Nephron (organoid): ENCODE measurements around the gene TAF6L.

ENCODE experiments used
- H3K27ac Mint-ChIP-seq, 3 experiments: 2 replicates each; pipeline ENCODE4 v1.8.0; 2020; ENCODE audit warnings: mixed read lengths in 3 of 3, mild to moderate bottlenecking in 2 of 3, moderate library complexity in 1 of 3
- H3K27me3 Mint-ChIP-seq: 2 replicates; pipeline ENCODE4 v1.8.0; 2021; ENCODE audit warnings: low read depth, mild to moderate bottlenecking, moderate library complexity, mixed read lengths
- H3K36me3 Mint-ChIP-seq: 2 replicates; pipeline ENCODE4 v1.8.0; 2020; ENCODE audit warnings: low read depth, mixed read lengths
- H3K4me1 Mint-ChIP-seq: 2 replicates; pipeline ENCODE4 v1.8.0; 2020; ENCODE audit warnings: mixed read lengths
- H3K4me3 Mint-ChIP-seq, 3 experiments: 2 replicates each; pipeline ENCODE4 v1.8.0; 2020; ENCODE audit warnings: mild to moderate bottlenecking in 3 of 3, mixed read lengths in 3 of 3, moderate library complexity in 2 of 3
- H3K9me3 Mint-ChIP-seq: 2 replicates; pipeline ENCODE4 v1.8.0; 2020; ENCODE audit warnings: mixed read lengths
- TF ChIP-seq, protein P1 (sequence below), 3 experiments: fragments of 200-600 bp; sonication (generic); IDR thresholded peaks; one replicate each; pipeline ENCODE4 v1.5.0; 2021; ENCODE audit warnings: antibody characterized with exemption in 3 of 3; ENCODE audit not compliant: unreplicated experiment in 3 of 3

Gene TAF6L

GRCh38 chr11:62794201-62794775, 23.1 kb downstream of the TAF6L start:
- H3K4me1 Mint-ChIP-seq: peaks cover 24% of the 10 kb centered on the region
- peak overlapping the region; percentile 18 to 45 (median 35) for H3K4me3 Mint-ChIP-seq
- H3K27me3 Mint-ChIP-seq: no peaks in the 10 kb centered on the region
- TF ChIP-seq, protein P1, sequence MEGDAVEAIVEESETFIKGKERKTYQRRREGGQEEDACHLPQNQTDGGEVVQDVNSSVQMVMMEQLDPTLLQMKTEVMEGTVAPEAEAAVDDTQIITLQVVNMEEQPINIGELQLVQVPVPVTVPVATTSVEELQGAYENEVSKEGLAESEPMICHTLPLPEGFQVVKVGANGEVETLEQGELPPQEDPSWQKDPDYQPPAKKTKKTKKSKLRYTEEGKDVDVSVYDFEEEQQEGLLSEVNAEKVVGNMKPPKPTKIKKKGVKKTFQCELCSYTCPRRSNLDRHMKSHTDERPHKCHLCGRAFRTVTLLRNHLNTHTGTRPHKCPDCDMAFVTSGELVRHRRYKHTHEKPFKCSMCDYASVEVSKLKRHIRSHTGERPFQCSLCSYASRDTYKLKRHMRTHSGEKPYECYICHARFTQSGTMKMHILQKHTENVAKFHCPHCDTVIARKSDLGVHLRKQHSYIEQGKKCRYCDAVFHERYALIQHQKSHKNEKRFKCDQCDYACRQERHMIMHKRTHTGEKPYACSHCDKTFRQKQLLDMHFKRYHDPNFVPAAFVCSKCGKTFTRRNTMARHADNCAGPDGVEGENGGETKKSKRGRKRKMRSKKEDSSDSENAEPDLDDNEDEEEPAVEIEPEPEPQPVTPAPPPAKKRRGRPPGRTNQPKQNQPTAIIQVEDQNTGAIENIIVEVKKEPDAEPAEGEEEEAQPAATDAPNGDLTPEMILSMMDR (IDR thresholded peaks at IDR 0.05; ENCODE audit: unreplicated experiment in 3 of 3): no peak
- peak overlapping the region in 1 of 3 experiments; percentile 45 for H3K27ac Mint-ChIP-seq
- peaks cover 70% of the 10 kb centered on the region for H3K36me3 Mint-ChIP-seq
- no peaks in the 10 kb centered on the region for H3K9me3 Mint-ChIP-seq

DNA sequence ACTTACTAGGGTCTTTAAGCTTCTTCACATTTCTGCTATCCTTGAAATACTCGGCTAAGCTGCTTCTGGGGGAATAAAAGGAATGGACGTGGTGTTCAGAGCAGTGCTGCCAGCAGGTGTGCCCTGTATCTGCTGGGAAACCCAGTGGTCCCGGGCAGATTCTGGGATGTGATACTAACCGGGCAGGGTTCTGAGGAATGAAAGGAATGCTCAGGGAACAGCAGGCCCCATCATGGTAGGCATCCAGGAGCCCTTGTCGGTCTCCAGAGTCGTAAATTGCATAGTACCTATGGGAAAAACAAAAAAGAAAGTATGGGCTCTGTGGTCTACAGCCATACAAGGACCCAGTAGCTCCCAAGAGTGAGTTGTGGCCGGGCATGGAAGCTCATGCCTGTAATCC, 25.1 kb downstream of the TAF6L start:
- Mint-ChIP-seq H3K27me3 (no peaks in the 10 kb centered on the region), H3K9me3 (no peaks in the 10 kb centered on the region), H3K4me1 (peaks cover 5% of the 10 kb centered on the region), H3K4me3 (no peak overlapping the region), H3K36me3 (peaks cover 74% of the 10 kb centered on the region), H3K27ac (no peak overlapping the region)
- TF ChIP-seq, protein P1 (IDR thresholded peaks at IDR 0.05; ENCODE audit: unreplicated experiment in 3 of 3): no peak

- TF ChIP-seq, protein P1 (IDR thresholded peaks at IDR 0.05; ENCODE audit: unreplicated experiment in 3 of 3): no peak
- Mint-ChIP-seq H3K4me1 (peaks cover 12% of the 10 kb centered on the region), H3K36me3 (peaks cover 82% of the 10 kb centered on the region), H3K9me3 (no peaks in the 10 kb centered on the region), H3K27me3 (no peaks in the 10 kb centered on the region), H3K4me3 (peak overlapping the region in 1 of 3 experiments; percentile 22), H3K27ac (no peak overlapping the region)
Observed at GRCh38 chr11:62799486-62799885, 28.3 kb downstream of the TAF6L start.

DNA sequence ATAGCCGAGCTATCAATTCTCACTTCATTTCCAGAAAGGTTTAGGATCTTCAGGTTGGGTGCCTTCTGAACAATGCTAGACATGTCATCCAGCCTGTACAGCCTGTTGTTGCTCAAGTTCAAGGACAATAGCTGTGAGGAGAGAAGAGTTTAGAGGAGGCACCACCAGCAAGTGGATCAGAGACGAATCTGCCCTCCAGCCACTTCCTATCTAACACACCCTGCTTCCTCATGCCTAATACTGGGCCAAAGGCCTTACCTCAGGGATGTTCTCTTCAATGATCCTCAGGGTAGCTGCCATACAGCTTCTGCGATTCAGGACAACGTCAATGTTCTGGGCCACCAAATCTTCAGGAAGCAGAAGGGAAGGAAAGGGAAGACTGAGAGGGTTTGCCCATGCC, 29.9 kb downstream of the TAF6L start:
- Mint-ChIP-seq H3K36me3 (peaks cover 67% of the 10 kb centered on the region), H3K4me1 (peaks cover 21% of the 10 kb centered on the region), H3K9me3 (no peaks in the 10 kb centered on the region), H3K27me3 (no peaks in the 10 kb centered on the region), H3K27ac (no peak overlapping the region), H3K4me3 (no peak overlapping the region)
- TF ChIP-seq, protein P1 (IDR thresholded peaks at IDR 0.05; ENCODE audit: unreplicated experiment in 3 of 3): no peak

GRCh38 chr11:62804310-62805075, 33.3 kb downstream of the TAF6L start:
- peaks cover 40% of the 10 kb centered on the region for H3K36me3 Mint-ChIP-seq
- H3K4me1 Mint-ChIP-seq: peaks cover 29% of the 10 kb centered on the region
- TF ChIP-seq, protein P1 (IDR thresholded peaks at IDR 0.05; ENCODE audit: unreplicated experiment in 3 of 3): no peak
- H3K27ac Mint-ChIP-seq: peak overlapping the region; percentile 96 to 98 (median 97)
- no peaks in the 10 kb centered on the region for H3K9me3 Mint-ChIP-seq
- peak overlapping the region; percentile 94 to 100 (median 99) for H3K4me3 Mint-ChIP-seq
- no peaks in the 10 kb centered on the region for H3K27me3 Mint-ChIP-seq
